T-helper 9 cell (primary cell): ENCODE results near the gene FAM219B.
"Not testable (repeated sequence)": the region's sequence is repeated elsewhere in the genome, so short reads cannot be mapped to it uniquely, and the experiment has no call there.

Experiments used
- DNase-seq: peaks from one replicate; pipeline ENCODE4 v3.0.0-alpha.2; 2020

The FAM219B gene

DNA sequence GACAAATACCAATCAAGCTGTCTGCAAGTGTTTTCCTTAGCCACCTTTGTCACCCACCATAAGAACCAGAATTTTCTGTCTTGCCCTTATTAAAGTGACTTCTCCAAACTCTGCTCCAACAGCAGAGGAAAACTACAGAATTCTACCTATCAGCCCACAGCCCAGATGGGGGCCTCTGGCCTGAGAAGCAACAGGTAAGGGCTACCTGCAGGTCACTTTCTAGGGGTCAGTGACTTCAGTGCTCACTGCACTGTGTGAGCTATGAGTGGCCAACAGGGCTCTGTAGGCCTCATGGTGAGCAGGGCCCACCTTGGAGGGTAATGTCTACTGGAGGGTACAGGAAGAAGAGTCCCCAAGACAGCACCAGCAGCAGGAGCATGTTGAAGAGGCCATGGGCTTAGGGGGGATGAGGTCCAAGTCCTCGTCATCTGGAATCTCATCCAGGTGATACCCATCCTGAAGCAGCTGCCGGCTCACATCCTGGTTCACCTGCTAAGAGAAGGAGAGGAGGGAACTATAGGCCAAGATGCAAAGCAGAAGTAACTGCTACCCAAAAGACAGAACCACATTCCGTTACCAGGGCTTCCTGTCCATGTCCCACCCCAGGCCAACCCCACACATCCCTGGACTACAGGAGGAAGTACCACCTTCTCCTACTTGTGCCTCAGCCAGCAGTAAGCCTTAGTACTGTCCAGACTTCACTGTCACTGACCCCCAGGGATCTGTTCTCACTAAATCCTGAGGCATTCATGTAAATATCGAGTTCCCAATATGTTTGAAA is 4.2 kb downstream of the FAM219B start:
- no peak for DNase-seq

DNA sequence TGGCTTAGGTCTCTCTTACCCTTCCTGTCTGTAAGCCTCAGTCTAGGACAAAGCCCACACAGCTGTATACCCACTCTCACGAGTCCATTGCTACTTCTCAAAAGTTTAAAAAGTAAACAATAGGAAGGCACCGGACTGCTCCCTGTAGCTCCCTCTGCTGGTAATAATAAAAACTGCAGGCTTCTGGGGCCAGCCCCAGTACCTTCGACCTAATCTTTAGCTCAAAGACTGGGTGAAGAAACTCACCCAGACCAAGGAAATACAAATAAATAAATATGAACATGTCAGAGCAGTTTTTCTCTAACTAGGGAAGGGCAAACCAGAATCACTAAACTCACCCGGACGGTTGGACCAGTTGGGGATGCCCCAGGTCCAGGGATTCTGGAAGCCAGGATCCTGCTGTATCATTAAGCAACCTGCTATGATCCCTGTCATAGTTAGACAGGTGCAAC is 5.0 kb downstream of the FAM219B start:
- DNase-seq: peak; percentile 45

- DNase-seq: no peak
These were observed 9.3 kb downstream of the FAM219B start for GRCh38 chr15:74897300-74897701.

- DNase-seq: no peak
These were observed 10.3 kb downstream of the FAM219B start for GRCh38 chr15:74896316-74896715.

GRCh38 chr15:74895830-74896229 is 10.8 kb downstream of the FAM219B start:
- no peak for DNase-seq

GRCh38 chr15:74894383-74894782 is 12.3 kb downstream of the FAM219B start:
- DNase-seq: not testable (repeated sequence)

- no peak for DNase-seq
These were observed 13.0 kb downstream of the FAM219B start for GRCh38 chr15:74893627-74894026.

GRCh38 chr15:74892931-74893330 is 13.7 kb downstream of the FAM219B start:
- no peak for DNase-seq

DNA sequence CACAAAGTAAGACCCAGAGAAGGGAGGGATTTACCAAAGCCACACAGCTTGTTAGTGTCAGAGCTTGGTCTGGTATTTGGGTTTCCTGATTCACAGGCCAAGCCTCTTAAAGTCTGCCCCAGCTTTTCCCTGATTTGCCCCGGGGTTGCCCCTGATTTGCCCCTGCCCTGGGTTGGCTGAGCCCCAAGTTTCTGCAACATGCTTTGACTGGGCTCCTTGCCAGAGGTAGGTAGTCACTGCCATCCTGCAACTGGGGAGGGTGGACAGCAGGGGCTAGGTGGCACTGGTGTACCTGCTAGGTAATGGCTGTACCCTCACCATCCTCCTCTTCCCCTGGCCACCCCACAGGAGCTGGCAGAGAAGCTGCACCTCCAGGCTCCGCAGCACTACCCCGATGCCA is 14.3 kb downstream of the FAM219B start:
- DNase-seq: no peak

- no peak for DNase-seq
These were observed 15.2 kb downstream of the FAM219B start for GRCh38 chr15:74891469-74891868.

- DNase-seq: no peak
These were observed 16.0 kb downstream of the FAM219B start for GRCh38 chr15:74890665-74890960.

DNA sequence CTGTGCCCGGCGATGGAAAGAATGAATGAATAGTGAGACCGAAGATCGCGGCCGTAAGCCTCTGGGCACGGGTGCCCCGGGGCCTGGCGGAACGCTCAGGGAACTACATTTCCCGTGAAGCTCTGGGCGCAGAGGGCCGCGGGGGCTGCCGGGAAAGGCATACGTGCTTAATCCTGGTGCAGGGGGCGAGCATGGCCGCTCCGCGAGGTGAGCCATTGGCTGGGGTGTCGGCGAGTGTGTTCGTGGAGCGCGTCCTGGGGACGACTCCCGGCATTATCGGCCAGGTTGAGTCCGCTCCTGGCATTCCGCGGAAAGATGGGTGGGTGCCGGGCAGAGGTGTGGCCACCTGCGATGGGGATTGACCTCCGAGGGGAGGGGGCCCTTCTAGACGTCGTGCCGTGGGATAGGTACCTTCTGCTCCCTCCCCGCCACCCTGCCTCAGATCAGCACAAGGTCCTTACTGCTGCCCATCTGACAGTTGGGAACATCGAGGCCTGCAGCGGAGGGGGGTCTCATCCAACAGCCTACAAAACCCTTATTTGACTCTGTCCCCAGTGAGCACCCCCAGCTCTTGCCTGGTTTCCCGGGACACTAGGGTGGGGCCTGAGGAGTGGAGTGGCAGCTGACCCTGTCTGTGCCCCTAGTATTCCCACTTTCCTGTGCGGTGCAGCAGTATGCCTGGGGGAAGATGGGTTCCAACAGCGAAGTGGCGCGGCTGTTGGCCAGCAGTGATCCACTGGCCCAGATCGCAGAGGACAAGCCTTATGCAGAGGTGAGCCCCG is 16.6 kb downstream of the FAM219B start, which contains the start of gene MPI:
Gene MPI, plus strand, starts transcription at position 160 of the 782 bp plus-strand sequence. Its CDS starts 32 bp downstream, at position 192.
- peak; percentile 80 for DNase-seq

- DNase-seq: no peak
These were observed 17.2 kb downstream of the FAM219B start for GRCh38 chr15:74889390-74889882.

GRCh38 chr15:74888716-74889115 is 17.9 kb downstream of the FAM219B start:
- DNase-seq: no peak

DNA sequence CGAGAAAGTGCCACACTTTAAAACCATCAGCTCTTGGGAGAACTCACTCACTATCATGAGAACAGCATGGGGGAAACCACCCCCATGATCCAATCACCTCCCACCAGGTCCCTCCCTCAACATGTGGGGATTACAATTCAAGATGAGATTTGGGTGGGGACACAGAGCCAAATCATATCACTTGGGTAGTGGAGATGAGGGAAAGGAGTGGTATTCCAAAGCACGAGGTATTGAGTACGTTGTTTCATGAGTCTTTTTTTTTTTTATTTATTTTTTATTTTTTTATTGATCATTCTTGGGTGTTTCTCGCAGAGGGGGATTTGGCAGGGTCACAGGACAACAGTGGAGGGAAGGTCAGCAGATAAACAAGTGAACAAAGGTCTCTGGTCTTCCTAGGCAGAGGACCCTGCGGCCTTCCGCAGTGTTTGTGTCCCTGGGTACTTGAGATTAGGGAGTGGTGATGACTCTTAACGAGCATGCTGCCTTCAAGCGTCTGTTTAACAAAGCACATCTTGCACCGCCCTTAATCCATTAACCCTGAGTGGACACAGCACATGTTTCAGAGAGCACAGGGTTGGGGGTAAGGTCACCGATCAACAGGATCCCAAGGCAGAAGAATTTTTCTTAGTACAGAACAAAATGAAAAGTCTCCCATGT is 19.0 kb downstream of the FAM219B start:
- not testable (repeated sequence) for DNase-seq

- no peak for DNase-seq
These were observed 21.2 kb downstream of the FAM219B start for GRCh38 chr15:74885461-74885860.

- no peak for DNase-seq
These were observed 22.0 kb downstream of the FAM219B start for GRCh38 chr15:74884428-74885223.

DNA sequence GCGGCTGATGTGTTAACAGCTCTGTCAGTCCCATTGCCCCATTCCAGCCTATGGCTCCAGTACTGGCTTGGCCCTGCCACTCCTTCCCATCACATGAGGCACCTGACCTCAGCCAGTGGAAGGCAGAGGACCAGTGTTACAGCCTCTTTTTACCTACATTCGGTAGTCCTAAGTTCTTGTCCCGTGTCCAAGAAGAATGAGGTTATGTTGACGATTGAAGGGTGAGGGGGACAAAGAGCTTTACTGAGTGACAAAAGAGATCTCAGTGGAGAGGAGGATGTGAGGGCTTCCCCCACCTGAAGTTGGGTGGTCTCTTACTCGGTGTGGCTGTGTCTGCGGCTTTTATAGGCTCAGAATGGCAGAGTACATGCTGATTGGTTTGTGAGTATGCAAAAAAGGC is 24.1 kb downstream of the FAM219B start:
- DNase-seq: no peak

DNA sequence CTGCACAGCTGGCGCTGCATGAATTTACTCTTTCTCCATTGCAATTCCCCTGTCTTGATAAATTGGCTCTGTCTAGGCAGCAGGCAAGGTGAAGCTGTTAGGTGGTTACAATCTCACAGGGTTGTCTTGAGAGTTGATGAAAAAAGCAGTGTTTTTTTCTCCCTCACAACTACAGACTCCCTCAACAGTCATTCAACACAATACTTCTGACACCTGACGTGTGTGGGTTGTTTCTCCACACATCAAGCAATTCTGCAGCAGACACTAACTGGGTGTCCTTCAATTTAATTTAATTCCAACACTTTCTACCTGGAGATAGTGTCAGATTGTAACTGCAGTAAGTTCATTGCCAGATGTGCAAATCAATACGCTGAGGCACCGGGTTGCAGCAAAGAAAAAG is 28.4 kb downstream of the FAM219B start:
- no peak for DNase-seq

DNA sequence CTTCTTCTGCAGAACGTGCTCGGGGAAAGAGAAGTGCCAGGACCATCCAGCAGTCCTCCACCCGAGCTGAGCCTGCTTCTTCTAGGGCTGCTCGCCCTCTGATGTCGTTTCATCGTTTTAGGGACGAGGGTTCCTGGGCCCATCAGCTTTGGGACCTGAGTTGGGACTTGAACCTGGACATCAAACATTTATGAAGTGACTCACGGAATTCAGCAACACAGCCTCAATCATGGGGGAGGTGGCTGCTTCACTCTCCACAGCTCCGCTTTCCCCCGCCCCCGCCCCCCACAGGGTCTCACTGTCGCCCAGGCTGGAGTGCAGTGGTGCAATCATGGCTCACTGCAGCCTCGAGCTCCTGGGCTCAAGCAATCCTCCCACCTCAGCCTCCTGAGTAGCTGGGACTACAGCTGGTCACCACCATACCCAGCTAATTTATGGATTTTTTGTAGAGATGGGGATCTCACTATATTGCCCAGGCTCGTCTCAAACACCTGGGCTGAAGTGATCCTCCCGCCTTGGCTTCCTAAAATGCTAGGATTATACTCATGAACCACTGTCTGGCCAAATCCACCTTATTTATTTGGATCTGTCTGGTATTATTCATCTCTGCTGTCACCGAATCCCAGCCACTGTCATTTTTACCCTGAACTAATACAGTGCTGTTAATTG is 32.8 kb downstream of the FAM219B start:
- no peak for DNase-seq

DNA sequence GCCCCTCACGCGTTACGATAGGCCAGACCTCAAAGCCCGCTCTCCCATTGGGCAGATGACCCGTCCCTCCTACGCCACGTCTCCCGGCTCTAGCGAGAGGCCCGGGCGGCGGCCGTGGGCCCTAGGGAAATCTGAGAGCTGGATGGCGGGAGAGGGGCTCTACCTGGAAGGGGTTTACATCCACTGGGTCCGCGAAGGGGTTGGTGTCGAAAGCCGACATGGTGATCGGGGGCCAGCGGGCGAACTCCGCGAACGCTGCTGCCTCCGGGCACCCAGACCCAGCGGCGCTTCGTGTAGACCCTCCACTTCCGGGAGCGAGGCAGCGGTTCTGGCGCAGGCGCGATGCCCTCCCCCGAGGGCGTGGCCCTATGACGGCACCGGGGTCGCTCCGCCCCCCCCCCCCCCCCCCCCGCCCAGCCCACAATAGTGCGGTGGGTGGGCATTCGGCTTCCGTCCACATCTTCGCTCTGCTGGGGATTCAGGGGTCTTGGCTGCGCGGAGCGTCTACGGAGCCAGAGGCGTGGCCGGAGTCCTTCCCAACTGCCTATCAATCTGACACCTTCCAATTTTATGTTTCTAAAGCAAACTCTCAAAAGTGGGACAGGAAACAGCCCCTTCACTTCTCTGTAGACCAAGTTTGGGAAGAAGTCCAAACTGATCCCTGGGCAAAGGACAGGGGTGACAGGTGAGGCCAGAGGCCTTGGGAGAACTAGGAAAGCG is 33.5 kb downstream of the FAM219B start, which contains the start of gene SCAMP2:
Gene SCAMP2, minus strand, starts transcription at position 330 of the 720 bp plus-strand sequence. Its CDS starts 110 bp downstream, at position 220.
- peak; percentile 84 for DNase-seq
